HEK293T (cell line): ENCODE measurements around the gene GPA33.

ENCODE experiments used
- FOXK2 ChIP-seq: fragments of 450-650 bp; IDR thresholded peaks from 2 replicates; pipeline ENCODE4 v1.6.1; 2016; ENCODE audit warnings: mild to moderate bottlenecking
- SP1 ChIP-seq: fragments of 450-650 bp; IDR thresholded peaks from 2 replicates; pipeline ENCODE4 v1.6.1; 2017

DNA sequence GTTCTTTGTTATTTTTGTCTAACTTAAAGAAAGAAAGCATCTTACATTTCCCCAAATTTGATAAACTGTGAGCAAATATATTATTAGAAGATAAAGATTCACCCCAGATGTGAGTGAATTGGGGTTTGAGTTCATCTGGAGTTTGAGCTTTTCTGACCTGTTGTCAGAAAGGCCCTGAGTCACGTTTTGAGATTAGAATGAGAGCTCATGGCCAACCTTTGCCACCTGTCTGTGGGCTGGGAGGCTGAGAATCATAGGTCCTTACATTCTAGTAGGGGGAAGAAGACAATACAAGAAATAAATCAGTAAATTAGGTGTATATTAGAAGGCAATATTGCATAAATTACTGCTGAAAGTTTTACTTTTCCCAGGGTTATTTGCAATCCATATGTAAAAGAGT lies 26.0 kb upstream of the GPA33 start:
- TF ChIP-seq SP1, result no peak
- no peak for TF ChIP-seq FOXK2
